Lower leg skin (tissue), 3 donors: ENCODE data around the gene ITIH2.
"Not testable (repeated sequence)": the region's sequence is repeated elsewhere in the genome, so short reads cannot be mapped to it uniquely, and the experiment has no call there.

Experiments used
- CTCF ChIP-seq, 3 donors: fragments of 450-650 bp; IDR thresholded peaks; one replicate each; pipeline ENCODE4 v1.5.1; 2016; ENCODE audit warnings: antibody characterized with exemption in 3 of 3, mild to moderate bottlenecking in 3 of 3, moderate library complexity in 2 of 3
- POLR2A ChIP-seq, 2 donors: fragments of 450-650 bp; IDR thresholded peaks; one replicate each; pipeline ENCODE4 v1.6.1; 2016 to 2017; ENCODE audit warnings: antibody characterized with exemption in 2 of 2, mild to moderate bottlenecking in 1 of 2, moderate library complexity in 1 of 2

GRCh38 chr10:7690885-7691597, 12.1 kb upstream of the ITIH2 start:
- not testable (repeated sequence) for TF ChIP-seq CTCF, POLR2A (IDR thresholded peaks at IDR 0.05)
